Parathyroid adenoma (tissue), 2 donors: ENCODE data around the gene PCBD1.
A peak's percentile ranks its signal among the peaks of the same experiment; 100 is the strongest.

Experiments used
- H2AFZ ChIP-seq: fragments of 300-600 bp; sonication (generic); one replicate; pipeline ENCODE4 v1.7.0; 2017; ENCODE audit warnings: antibody characterized with exemption, mild to moderate bottlenecking
- H3K27ac ChIP-seq: fragments of 300-600 bp; sonication (generic); one replicate; pipeline ENCODE4 v1.7.0; 2017
- H3K27me3 ChIP-seq: fragments of 300-600 bp; sonication (generic); one replicate; pipeline ENCODE4 v1.7.0; 2017; ENCODE audit warnings: low read length; ENCODE audit not compliant: control insufficient read depth, insufficient read depth
- H3K36me3 ChIP-seq: fragments of 300-600 bp; sonication (generic); one replicate; pipeline ENCODE4 v1.7.0; 2017; ENCODE audit warnings: low read length; ENCODE audit not compliant: control insufficient read depth, insufficient read depth
- H3K4me1 ChIP-seq: fragments of 300-600 bp; sonication (generic); one replicate; pipeline ENCODE4 v1.7.0; 2017; ENCODE audit warnings: control low read depth
- H3K4me2 ChIP-seq: fragments of 300-600 bp; sonication (generic); one replicate; pipeline ENCODE4 v1.7.0; 2017; ENCODE audit warnings: low read length
- H3K4me3 ChIP-seq: fragments of 300-600 bp; sonication (generic); one replicate; pipeline ENCODE4 v1.7.0; 2017; ENCODE audit warnings: low read depth, low read length
- H3K79me2 ChIP-seq: fragments of 300-600 bp; sonication (generic); one replicate; pipeline ENCODE4 v1.7.0; 2017; ENCODE audit warnings: control low read depth
- H3K9ac ChIP-seq: fragments of 300-600 bp; sonication (generic); one replicate; pipeline ENCODE4 v1.7.0; 2017; ENCODE audit warnings: mild to moderate bottlenecking
- H3K9me3 ChIP-seq: fragments of 300-600 bp; sonication (generic); one replicate; pipeline ENCODE4 v1.7.0; 2017; ENCODE audit warnings: low read length; ENCODE audit not compliant: control insufficient read depth
- CTCF ChIP-seq: fragments of 300-600 bp; sonication (generic); IDR thresholded peaks from one replicate; pipeline ENCODE4 v1.7.0; 2017; ENCODE audit warnings: antibody characterized with exemption, mild to moderate bottlenecking
- donor health status: primary hyperparathyroidism.

PCBD1 gene

GRCh38 chr10:70879207-70879606 is 9.2 kb downstream of the PCBD1 start:
- H3K79me2 ChIP-seq, result no peaks in the 10 kb centered on the region
- H3K9me3 ChIP-seq, result no peaks in the 10 kb centered on the region
- no peaks in the 10 kb centered on the region for H3K36me3 ChIP-seq
- no peak overlapping the region for H3K4me2 ChIP-seq
- no peak overlapping the region for H3K27ac ChIP-seq
- H3K4me3 ChIP-seq, result no peak overlapping the region
- TF ChIP-seq CTCF, result no peak
- H3K9ac ChIP-seq, result no peak overlapping the region
- no peaks in the 10 kb centered on the region for H3K27me3 ChIP-seq
- H2AFZ ChIP-seq, result no peak overlapping the region
- H3K4me1 ChIP-seq, result no peaks in the 10 kb centered on the region

GRCh38 chr10:70874061-70874460 is 14.3 kb downstream of the PCBD1 start:
- Histone ChIP-seq H3K36me3 (no peaks in the 10 kb centered on the region), H3K9ac (no peak overlapping the region), H3K4me1 (no peaks in the 10 kb centered on the region), H2AFZ (no peak overlapping the region), H3K4me2 (no peak overlapping the region), H3K27me3 (no peaks in the 10 kb centered on the region), H3K4me3 (no peak overlapping the region), H3K79me2 (no peaks in the 10 kb centered on the region), H3K9me3 (no peaks in the 10 kb centered on the region), H3K27ac (no peak overlapping the region)
- no peak for TF ChIP-seq CTCF

- Histone ChIP-seq H3K27ac (no peak overlapping the region), H3K9me3 (no peaks in the 10 kb centered on the region), H3K36me3 (no peaks in the 10 kb centered on the region)
These were observed 16.1 kb downstream of the PCBD1 start for GRCh38 chr10:70872291-70872690.

GRCh38 chr10:70866424-70866823 is 21.9 kb downstream of the PCBD1 start:
- Histone ChIP-seq H3K9me3 (no peaks in the 10 kb centered on the region), H2AFZ (no peak overlapping the region), H3K4me2 (peak overlapping the region; percentile 8), H3K4me1 (peaks cover 24% of the 10 kb centered on the region), H3K9ac (no peak overlapping the region), H3K4me3 (no peak overlapping the region), H3K27me3 (no peaks in the 10 kb centered on the region), H3K79me2 (no peaks in the 10 kb centered on the region), H3K27ac (no peak overlapping the region), H3K36me3 (no peaks in the 10 kb centered on the region)
- no peak for TF ChIP-seq CTCF

More at GRCh38 chr10:70872291-70872690, 16.1 kb downstream of the PCBD1 start:
- no peak overlapping the region for H3K4me2 ChIP-seq
- TF ChIP-seq CTCF, result no peak
- H3K9ac ChIP-seq, result no peak overlapping the region
- H2AFZ ChIP-seq, result no peak overlapping the region
- no peaks in the 10 kb centered on the region for H3K79me2 ChIP-seq
- H3K27me3 ChIP-seq, result no peaks in the 10 kb centered on the region
- H3K4me1 ChIP-seq, result peaks cover 4% of the 10 kb centered on the region
- H3K4me3 ChIP-seq, result no peak overlapping the region

- H3K36me3 ChIP-seq, result no peaks in the 10 kb centered on the region
- TF ChIP-seq CTCF, result no peak
- H3K27me3 ChIP-seq, result no peaks in the 10 kb centered on the region
- H3K79me2 ChIP-seq, result no peaks in the 10 kb centered on the region
- H3K9ac ChIP-seq, result no peak overlapping the region
- no peak overlapping the region for H3K27ac ChIP-seq
- H3K4me2 ChIP-seq, result no peak overlapping the region
- no peak overlapping the region for H2AFZ ChIP-seq
- H3K4me3 ChIP-seq, result no peak overlapping the region
- no peaks in the 10 kb centered on the region for H3K9me3 ChIP-seq
- H3K4me1 ChIP-seq, result peaks cover 24% of the 10 kb centered on the region
These were observed 23.4 kb downstream of the PCBD1 start for GRCh38 chr10:70864935-70865334.
